ENCODE results near the gene LSAMP. TPM values are rescaled to one million over a fixed set of nuclear protein-coding genes. Genes with fewer than 3 reads are reported as not detected.

LSAMP gene
- total and polyA plus RNA-seq, 2 of the 4 experiments (the other 2 are of a cell fraction) = 7.9 to 8.0 TPM

- H3K4me2 ChIP-seq (ENCODE audit: low read depth, low read length) = no peak overlapping the region
- dilution Hi-C loops (cut with HindIII; ENCODE audit: low sequenced_read_pairs, unreplicated experiment) = no loop called here
- ChIA-PET POLR2A (ENCODE audit: unreplicated experiment) (no interaction called here), CTCF (no interaction called here)
- no peaks in the 10 kb centered on the region for H3K9me1 ChIP-seq (ENCODE audit: insufficient read depth, low read length)
- no peak overlapping the region for H4K91ac ChIP-seq (ENCODE audit: insufficient read depth, low read depth, low read length)
- H4K20me1 ChIP-seq (ENCODE audit: insufficient read depth, low read length) = no peaks in the 10 kb centered on the region
- no peaks in the 10 kb centered on the region for H3K27me3 ChIP-seq (ENCODE audit: control insufficient read depth, insufficient read depth, low read length)
- no CpG with 5 or more reads among the region's 2 CpGs for WGBS, 2 experiments (ENCODE audit: extremely low coverage in 2 of 2, insufficient read length in 1 of 2)
- DNase-seq (no peak), ATAC-seq (ENCODE audit: low read depth) (no peak)
- no peak overlapping the region for H3K56ac ChIP-seq (ENCODE audit: extremely low read depth, insufficient read depth, low read length)
- H3K4ac ChIP-seq (ENCODE audit: low read depth, low read length) = no peak overlapping the region
- BruUV-seq (replicated peaks) = no TSS peak
- H4K5ac ChIP-seq (ENCODE audit: low read depth, low read length) = no peak overlapping the region
- H3K4me3 ChIP-seq (ENCODE audit: insufficient read depth, low read depth, low read length) = no peak overlapping the region
- no peak overlapping the region for H2AK5ac ChIP-seq (ENCODE audit: low read depth, low read length)
- no peak overlapping the region for H3K14ac ChIP-seq (replicated peaks; ENCODE audit: low read depth, low read length)
- H2AK9ac ChIP-seq (replicated peaks; ENCODE audit: low read depth, low read length, poor library complexity) = no peak overlapping the region
- no peak overlapping the region for H3K27ac ChIP-seq (ENCODE audit: insufficient read depth, low read length)
- H2BK20ac ChIP-seq (ENCODE audit: low read depth, low read length) = no peak overlapping the region
- H3K36me3 ChIP-seq (ENCODE audit: control insufficient read depth, insufficient read depth, low read length) = no peaks in the 10 kb centered on the region
- TF ChIP-seq BHLHE40 (IDR thresholded peaks at IDR 0.05; ENCODE audit: low read depth, low read length) = no peak
- no peak for TF ChIP-seq FOS (IDR thresholded peaks at IDR 0.05; ENCODE audit: low read depth, low read length)
- TF ChIP-seq RAD21 (IDR thresholded peaks at IDR 0.05; ENCODE audit: low read length) = no peak
- TF ChIP-seq MXI1 (IDR thresholded peaks at IDR 0.05; ENCODE audit: borderline replicate concordance, low read depth, low read length) = no peak
- no peak for TF ChIP-seq NFE2L2 (IDR thresholded peaks at IDR 0.05; ENCODE audit: low read depth, low read length)
- no peak for TF ChIP-seq MAFK (IDR thresholded peaks at IDR 0.05; ENCODE audit: low read depth, low read length)
- no peak for TF ChIP-seq SMC3 (IDR thresholded peaks at IDR 0.05; ENCODE audit: low read depth, low read length)
- TF ChIP-seq CTCF (conservative IDR thresholded peaks at IDR 0.05; ENCODE audit: low read depth, low read length) = no peak
- no peaks in the 10 kb centered on the region; the same call in 1 of the 2 replicates for H3K4me1 ChIP-seq (ENCODE audit: control insufficient read depth, insufficient read depth, low read length)
- H4K8ac ChIP-seq (ENCODE audit: low read depth in 2 of 2, low read length in 2 of 2) = no peak overlapping the region
- no peak overlapping the region for H3K9ac ChIP-seq (ENCODE audit: low read depth, low read length)
- H2BK5ac ChIP-seq (ENCODE audit: low read depth, low read length, poor library complexity, severe bottlenecking) = no peak overlapping the region
- in situ Hi-C loops (cut with MboI; ENCODE audit: low sequenced_read_pairs) = no loop called here
- intact Hi-C loops (cut with micrococcal nuclease) = no loop called here
- H3K23ac ChIP-seq (ENCODE audit: low read depth, low read length) = no peak overlapping the region
- H2AFZ ChIP-seq (replicated peaks; ENCODE audit: low read length, poor library complexity) = no peak overlapping the region
- no peak overlapping the region for H2BK120ac ChIP-seq (ENCODE audit: low read depth, low read length)
- no peak overlapping the region for H2BK15ac ChIP-seq (ENCODE audit: low read depth, low read length)
- no peaks in the 10 kb centered on the region for H3K79me1 ChIP-seq (ENCODE audit: low read depth in 1 of 2, low read length in 2 of 2)
- H3K18ac ChIP-seq (ENCODE audit: low read depth, low read length) = no peak overlapping the region
- no peaks in the 10 kb centered on the region for H3K9me3 ChIP-seq (ENCODE audit: control insufficient read depth, insufficient read depth, low read length)
These were observed 416.0 kb downstream of the LSAMP start for GRCh38 chr3:116029266-116029665.
